GM19438 (cell line): ENCODE data around the gene NEUROD1.
A peak's percentile ranks its signal among the peaks of the same experiment; 100 is the strongest.
"Not testable (repeated sequence)": the region's sequence is repeated elsewhere in the genome, so short reads cannot be mapped to it uniquely, and the experiment has no call there.

Experiments used
- ATAC-seq: cut with Tn5 transposase; IDR thresholded peaks from one replicate; pipeline ENCODE4 v1.9.1; 2021; ENCODE audit warnings: low read depth; ENCODE audit not compliant: unreplicated experiment

NEUROD1 gene

GRCh38 chr2:181680055-181680936, at the start of gene NEUROD1:
Gene NEUROD1 (minus strand): TSS chr2:181680517. CDS start chr2:181678860, 1,657 bp downstream.
- no peak for ATAC-seq

GRCh38 chr2:181725476-181725875, 45.2 kb upstream of the NEUROD1 start:
- ATAC-seq = no peak

- ATAC-seq = no peak
These were observed 44.3 kb upstream of the NEUROD1 start for GRCh38 chr2:181724662-181725061.

- no peak for ATAC-seq
These were observed 43.4 kb upstream of the NEUROD1 start for GRCh38 chr2:181723731-181724130.

GRCh38 chr2:181715033-181715630, 34.8 kb upstream of the NEUROD1 start:
- peak; percentile 77 for ATAC-seq

- ATAC-seq = not testable (repeated sequence)
These were observed 30.7 kb upstream of the NEUROD1 start for GRCh38 chr2:181711051-181711450.

- ATAC-seq = not testable (repeated sequence)
These were observed 22.2 kb upstream of the NEUROD1 start for GRCh38 chr2:181702519-181702918.

GRCh38 chr2:181698223-181698622, 17.9 kb upstream of the NEUROD1 start:
- no peak for ATAC-seq

GRCh38 chr2:181697571-181697970, 17.3 kb upstream of the NEUROD1 start:
- no peak for ATAC-seq

GRCh38 chr2:181697126-181697525, 16.8 kb upstream of the NEUROD1 start:
- no peak for ATAC-seq

GRCh38 chr2:181694271-181694670, 14.0 kb upstream of the NEUROD1 start:
- ATAC-seq = no peak

GRCh38 chr2:181690860-181691259, 10.5 kb upstream of the NEUROD1 start:
- no peak for ATAC-seq

GRCh38 chr2:181686576-181687185, 6.4 kb upstream of the NEUROD1 start:
- ATAC-seq = no peak

- ATAC-seq = no peak
These were observed 4.9 kb upstream of the NEUROD1 start for GRCh38 chr2:181685150-181685688.

- no peak for ATAC-seq
These were observed 4.3 kb upstream of the NEUROD1 start for GRCh38 chr2:181684454-181685149.

- peak; percentile 38 for ATAC-seq
These were observed 3.5 kb upstream of the NEUROD1 start for GRCh38 chr2:181683518-181684453.

GRCh38 chr2:181682795-181683517, 2.6 kb upstream of the NEUROD1 start:
- ATAC-seq = peak; percentile 21

GRCh38 chr2:181682026-181682789, 1.9 kb upstream of the NEUROD1 start:
- no peak for ATAC-seq
